SK-N-SH (cell line): ENCODE results near the gene SAMD7. TPM values are rescaled to one million over a fixed set of nuclear protein-coding genes. Genes with fewer than 3 reads are reported as not detected.

ENCODE experiments used
- CTCF ChIA-PET: fragments of 300-600, 350-600 bp; formaldehyde crosslinking; extraction: SDS; loops from one replicate; lab custom pipeline; 2021; lab: Yijun Ruan, JAX
- POLR2A ChIA-PET: fragments of 350-600 bp; sonication (Branson Sonifier 250); formaldehyde crosslinking; extraction: SDS; loops from one replicate; lab custom pipeline; 2020; ENCODE audit warnings: antibody characterized with exemption, inconsistent platforms; lab: Yijun Ruan, JAX
- DNase-seq: peaks from one replicate; pipeline ENCODE4 v3.0.0; 2012
- H2AFZ ChIP-seq: fragments of 200-600 bp; sonication (generic); 2 replicates; pipeline ENCODE4 v1.8.1; 2016; ENCODE audit warnings: antibody characterized with exemption, mild to moderate bottlenecking, low read depth
- H3F3A ChIP-seq: fragments of 200-600 bp; sonication (generic); replicated peaks from 2 replicates; pipeline ENCODE3; 2016; ENCODE audit warnings: antibody characterized with exemption, mild to moderate bottlenecking; ENCODE audit not compliant: insufficient read depth
- H3K27ac ChIP-seq, 2 experiments: fragments of 200-500 bp in 1 of 2; fragments of 200-600 bp in 1 of 2; sonication (Bioruptor generic) in 1 of 2; sonication (generic), shearing (Covaris generic) in 1 of 2; 2 replicates each; pipeline versions ENCODE4 v1.5.1 to v1.6.1; 2014 to 2016; ENCODE audit warnings: low read depth in 2 of 2, inconsistent platforms in 1 of 2, low read length in 1 of 2, mild to moderate bottlenecking in 1 of 2, mixed read lengths in 1 of 2
- H3K27me3 ChIP-seq: fragments of 200-600 bp; sonication (generic), shearing (Covaris generic); 2 replicates; pipeline ENCODE4 v1.6.1; 2016; ENCODE audit warnings: mixed run types; ENCODE audit not compliant: insufficient read depth
- H3K36me3 ChIP-seq, 2 experiments: fragments of 200-500 bp in 1 of 2; fragments of 200-600 bp in 1 of 2; sonication (Bioruptor generic) in 1 of 2; sonication (generic) in 1 of 2; replicated peaks in 1 of 2; 2 replicates each; pipeline versions ENCODE3 to v1.5.1; 2014 to 2016; ENCODE audit warnings: low read length in 1 of 2, mild to moderate bottlenecking in 1 of 2; ENCODE audit not compliant: insufficient read depth in 2 of 2, control insufficient read depth in 1 of 2
- H3K4me1 ChIP-seq, 2 experiments: fragments of 200-500 bp in 1 of 2; fragments of 200-600 bp in 1 of 2; sonication (Bioruptor generic) in 1 of 2; sonication (generic), shearing (Covaris generic) in 1 of 2; 2 replicates each; pipeline versions ENCODE4 v1.5.1 to v1.6.1; 2014 to 2016; ENCODE audit warnings: low read depth in 1 of 2, low read length in 1 of 2, mixed run types in 1 of 2; ENCODE audit not compliant: insufficient read depth in 2 of 2, control insufficient read depth in 1 of 2
- H3K4me2 ChIP-seq: fragments of 200-600 bp; sonication (generic), shearing (Covaris generic); 2 replicates; pipeline ENCODE4 v1.6.1; 2017; ENCODE audit warnings: mixed run types
- H3K4me3 ChIP-seq, 2 experiments: fragments of 200-500 bp in 1 of 2; fragments of 200-600 bp in 1 of 2; sonication (Bioruptor generic) in 1 of 2; sonication (generic), shearing (Covaris generic) in 1 of 2; 2 replicates each; pipeline versions ENCODE4 v1.5.1 to v1.8.1; 2014 to 2016; ENCODE audit warnings: low read depth in 2 of 2, inconsistent platforms in 1 of 2, low read length in 1 of 2, mild to moderate bottlenecking in 1 of 2, mixed read lengths in 1 of 2, moderate library complexity in 1 of 2
- H3K79me2 ChIP-seq: fragments of 200-600 bp; sonication (generic); 2 replicates; pipeline ENCODE4 v1.8.1; 2017; ENCODE audit warnings: mild to moderate bottlenecking; ENCODE audit not compliant: insufficient read depth
- H3K9ac ChIP-seq: fragments of 200-600 bp; sonication (generic); 2 replicates; pipeline ENCODE4 v1.6.1; 2017; ENCODE audit warnings: mixed run types
- H3K9me2 ChIP-seq: fragments of 200-600 bp; sonication (generic); 2 replicates; pipeline ENCODE4 v1.6.1; 2017; ENCODE audit warnings: mixed run types
- H3K9me3 ChIP-seq: fragments of 200-600 bp; sonication (generic); 2 replicates; pipeline ENCODE4 v1.6.1; 2017; ENCODE audit warnings: mixed run types, mild to moderate bottlenecking, moderate library complexity
- H4K20me1 ChIP-seq: fragments of 200-600 bp; sonication (generic); 2 replicates; pipeline ENCODE4 v1.6.1; 2017; ENCODE audit warnings: mild to moderate bottlenecking, mixed run types; ENCODE audit not compliant: insufficient read depth
- ELF1 ChIP-seq: IDR thresholded peaks from 2 replicates; pipeline ENCODE4 v1.4.0; 2012
- EP300 ChIP-seq, 2 experiments: IDR thresholded peaks; 2 replicates each; pipeline versions ENCODE4 v1.4.0 to v1.6.1; 2012; ENCODE audit warnings: borderline replicate concordance in 1 of 2, low read depth in 1 of 2, low read length in 1 of 2
- FOSL2 ChIP-seq: IDR thresholded peaks from 2 replicates; pipeline ENCODE4 v1.4.0; 2012; ENCODE audit warnings: low read depth, mild to moderate bottlenecking, moderate library complexity, borderline replicate concordance
- FOXM1 ChIP-seq: IDR thresholded peaks from 2 replicates; pipeline ENCODE4 v1.4.0; 2012; ENCODE audit warnings: low read depth, mild to moderate bottlenecking
- JUND ChIP-seq: IDR thresholded peaks from 2 replicates; pipeline ENCODE4 v1.4.0; 2012
- MEF2A ChIP-seq: IDR thresholded peaks from 2 replicates; pipeline ENCODE4 v1.4.0; 2012; ENCODE audit warnings: low read depth, borderline replicate concordance
- MXI1 ChIP-seq: IDR thresholded peaks from 2 replicates; pipeline ENCODE4 v1.6.1; 2012; ENCODE audit warnings: mild to moderate bottlenecking, low read depth, low read length, improper control_type of control experiment
- POLR2AphosphoS5 ChIP-seq: IDR thresholded peaks from 2 replicates; pipeline ENCODE4 v1.6.1; 2012; ENCODE audit warnings: low read depth, low read length
- RCOR1 ChIP-seq: fragments of 150-350 bp; IDR thresholded peaks from 2 replicates; pipeline ENCODE4 v1.6.1; 2017; ENCODE audit warnings: antibody characterized with exemption, low read length
- RFX5 ChIP-seq: IDR thresholded peaks from 2 replicates; pipeline ENCODE4 v1.6.1; 2012; ENCODE audit warnings: mild to moderate bottlenecking, improper control_type of control experiment, low read length
- RXRA ChIP-seq: IDR thresholded peaks from 2 replicates; pipeline ENCODE4 v1.4.0; 2012; ENCODE audit warnings: low read depth, mild to moderate bottlenecking, borderline replicate concordance
- SIN3A ChIP-seq: IDR thresholded peaks from 2 replicates; pipeline ENCODE4 v1.6.1; 2012; ENCODE audit warnings: low read depth, mild to moderate bottlenecking, low read length, moderate library complexity, borderline replicate concordance
- TCF12 ChIP-seq: IDR thresholded peaks from 2 replicates; pipeline ENCODE4 v1.4.0; 2012
- WGBS: methylation state at CpG from one replicate; pipeline ENCODE4 v1.1.6; 2017; ENCODE audit warnings: low lambda C conversion rate; 5-methylcytosine and 5-hydroxymethylcytosine counted together
- polyA plus RNA-seq, 3 experiments: library from polyadenylated mRNA; depleted of rRNA; stranded (reverse); fragments of >200 nt; gene quantifications; 2 replicates each; pipeline ENCODE4 v1.2.3, GENCODE V29; 2012
- TF ChIP-seq, protein P1 (sequence below): IDR thresholded peaks from 2 replicates; pipeline ENCODE4 v1.4.0; 2012; ENCODE audit warnings: low read depth, borderline replicate concordance
- TF ChIP-seq, protein P2 (sequence below): IDR thresholded peaks from 2 replicates; pipeline ENCODE4 v1.4.0; 2012; ENCODE audit warnings: low read depth, borderline replicate concordance
- TF ChIP-seq, protein P3 (sequence below): IDR thresholded peaks from 2 replicates; pipeline ENCODE4 v1.4.0; 2012; ENCODE audit warnings: low read depth

SAMD7 gene
- polyA plus RNA-seq, 1 of the 3 experiments (the other 2 are of a cell fraction) = not detected

DNA sequence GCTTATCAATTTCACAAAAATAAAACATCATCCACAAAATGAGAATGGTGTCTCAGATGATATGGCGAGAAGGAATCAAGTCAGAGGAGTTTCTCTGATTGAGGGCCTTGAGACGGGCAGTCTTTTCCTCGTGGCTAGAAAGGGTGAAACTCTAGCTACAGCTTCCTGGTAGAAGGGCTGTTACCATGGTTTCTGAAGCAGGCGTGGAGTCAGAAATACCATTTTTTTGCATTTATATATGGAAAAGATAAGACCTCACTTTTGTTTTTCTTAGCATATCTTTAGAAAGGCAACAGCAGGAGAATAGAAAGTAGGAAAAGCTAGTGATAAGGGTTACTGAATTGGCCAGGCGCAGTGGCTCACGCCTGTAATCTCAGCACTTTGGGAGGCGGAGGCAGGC lies 17.3 kb upstream of the SAMD7 start (continued):
- TF ChIP-seq TCF12 = no peak
- TF ChIP-seq SIN3A = no peak
- TF ChIP-seq, protein P1, sequence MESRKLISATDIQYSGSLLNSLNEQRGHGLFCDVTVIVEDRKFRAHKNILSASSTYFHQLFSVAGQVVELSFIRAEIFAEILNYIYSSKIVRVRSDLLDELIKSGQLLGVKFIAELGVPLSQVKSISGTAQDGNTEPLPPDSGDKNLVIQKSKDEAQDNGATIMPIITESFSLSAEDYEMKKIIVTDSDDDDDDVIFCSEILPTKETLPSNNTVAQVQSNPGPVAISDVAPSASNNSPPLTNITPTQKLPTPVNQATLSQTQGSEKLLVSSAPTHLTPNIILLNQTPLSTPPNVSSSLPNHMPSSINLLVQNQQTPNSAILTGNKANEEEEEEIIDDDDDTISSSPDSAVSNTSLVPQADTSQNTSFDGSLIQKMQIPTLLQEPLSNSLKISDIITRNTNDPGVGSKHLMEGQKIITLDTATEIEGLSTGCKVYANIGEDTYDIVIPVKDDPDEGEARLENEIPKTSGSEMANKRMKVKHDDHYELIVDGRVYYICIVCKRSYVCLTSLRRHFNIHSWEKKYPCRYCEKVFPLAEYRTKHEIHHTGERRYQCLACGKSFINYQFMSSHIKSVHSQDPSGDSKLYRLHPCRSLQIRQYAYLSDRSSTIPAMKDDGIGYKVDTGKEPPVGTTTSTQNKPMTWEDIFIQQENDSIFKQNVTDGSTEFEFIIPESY = no peak

DNA sequence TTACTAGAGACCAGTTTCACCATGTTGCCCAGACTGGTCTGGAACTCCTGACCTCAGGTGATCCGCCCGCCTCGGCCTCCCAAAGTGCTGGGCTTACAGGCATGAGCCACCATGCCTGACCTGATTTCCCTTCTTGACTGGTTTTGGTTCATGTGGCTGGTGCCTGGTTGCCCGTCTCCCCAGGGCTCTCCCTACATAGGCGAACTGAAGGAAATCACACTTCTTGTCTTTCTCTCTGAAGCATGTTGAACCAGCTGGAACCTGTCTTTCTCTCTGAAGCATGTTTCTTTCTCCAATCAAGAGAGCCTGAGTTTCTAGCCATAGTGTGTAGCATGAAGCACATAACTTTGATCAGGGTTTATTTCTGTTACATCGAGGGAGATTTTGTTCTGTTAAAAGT lies 16.3 kb upstream of the SAMD7 start:
- H4K20me1 ChIP-seq = no peaks in the 10 kb centered on the region
- H3K9me3 ChIP-seq = no peaks in the 10 kb centered on the region
- no peak overlapping the region for H3K4me3 ChIP-seq
- 66% methylated on average over 6 of the region's 6 CpGs for WGBS
- no peak overlapping the region for H3K27ac ChIP-seq
- H3K9ac ChIP-seq = no peak overlapping the region
- no peak for DNase-seq
- no peaks in the 10 kb centered on the region for H3K4me1 ChIP-seq
- H3K79me2 ChIP-seq = no peaks in the 10 kb centered on the region
- POLR2A ChIA-PET = no interaction called here
- no peaks in the 10 kb centered on the region for H3K27me3 ChIP-seq
- H3K9me2 ChIP-seq = no peaks in the 10 kb centered on the region
- H2AFZ ChIP-seq = no peak overlapping the region
- no peaks in the 10 kb centered on the region for H3F3A ChIP-seq
- TF ChIP-seq RCOR1 = no peak
- TF ChIP-seq, protein P2, sequence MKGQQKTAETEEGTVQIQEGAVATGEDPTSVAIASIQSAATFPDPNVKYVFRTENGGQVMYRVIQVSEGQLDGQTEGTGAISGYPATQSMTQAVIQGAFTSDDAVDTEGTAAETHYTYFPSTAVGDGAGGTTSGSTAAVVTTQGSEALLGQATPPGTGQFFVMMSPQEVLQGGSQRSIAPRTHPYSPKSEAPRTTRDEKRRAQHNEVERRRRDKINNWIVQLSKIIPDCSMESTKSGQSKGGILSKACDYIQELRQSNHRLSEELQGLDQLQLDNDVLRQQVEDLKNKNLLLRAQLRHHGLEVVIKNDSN = no peak
- no peak for TF ChIP-seq FOXM1
- TF ChIP-seq JUND = no peak
- TF ChIP-seq MEF2A = no peak
- TF ChIP-seq POLR2AphosphoS5 = no peak
- TF ChIP-seq EP300 (IDR thresholded peaks at IDR 0.05; ENCODE audit: borderline replicate concordance in 1 of 2, low read depth in 1 of 2, low read length in 1 of 2) = no peak
- no peak for TF ChIP-seq RFX5
- TF ChIP-seq RXRA = no peak
- TF ChIP-seq FOSL2 = no peak
- no peak for TF ChIP-seq MXI1
- no peak for TF ChIP-seq ELF1
- TF ChIP-seq, protein P3, sequence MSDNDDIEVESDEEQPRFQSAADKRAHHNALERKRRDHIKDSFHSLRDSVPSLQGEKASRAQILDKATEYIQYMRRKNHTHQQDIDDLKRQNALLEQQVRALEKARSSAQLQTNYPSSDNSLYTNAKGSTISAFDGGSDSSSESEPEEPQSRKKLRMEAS = no peak
- TF ChIP-seq, all 33 proteins: peak for 0
- Histone ChIP-seq H3K4me2 (no peak overlapping the region), H3K36me3 (no peaks in the 10 kb centered on the region)
- CTCF ChIA-PET = interaction anchor here (1.2 kb wide), 1 partner anchor 71 kb away, joined by 4 read pairs; the partner anchor contains the start of gene SEC62
